GM23338 (cell line): ENCODE data around the gene KIAA1671. TPM values are rescaled to one million over a fixed set of nuclear protein-coding genes. Genes with fewer than 3 reads are reported as not detected.

Experiments used
- ATAC-seq: fragments of 200-7000 bp; cut with Tn5 transposase; 3 replicates; pipeline ENCODE4 v1.9.1; 2020
- DNase-seq: peaks from one replicate; pipeline ENCODE4 v3.0.0-alpha.2; 2015; ENCODE audit warnings: low spot score
- H2AFZ ChIP-seq: fragments of 200-600 bp; sonication (generic); 2 replicates; pipeline ENCODE4 v1.8.0; 2016; ENCODE audit warnings: antibody characterized with exemption, mild to moderate bottlenecking, moderate library complexity
- H3F3A ChIP-seq: fragments of 200-600 bp; sonication (generic); replicated peaks from 2 replicates; pipeline ENCODE4 v1.8.0; 2017; ENCODE audit warnings: antibody characterized with exemption, mixed run types, low read depth
- H3K27ac ChIP-seq: fragments of 200-600 bp; sonication (generic); 2 replicates; pipeline ENCODE4 v1.6.1; 2016; ENCODE audit warnings: low read depth
- H3K27me3 ChIP-seq: fragments of 200-600 bp; sonication (generic); 2 replicates; pipeline ENCODE4 v1.8.0; 2016; ENCODE audit warnings: mild to moderate bottlenecking, mixed run types, moderate library complexity; ENCODE audit not compliant: insufficient read depth
- H3K36me3 ChIP-seq: fragments of 200-600 bp; sonication (generic); 2 replicates; pipeline ENCODE4 v1.8.0; 2016; ENCODE audit warnings: mild to moderate bottlenecking; ENCODE audit not compliant: insufficient read depth
- H3K4me1 ChIP-seq: fragments of 200-600 bp; sonication (generic); 2 replicates; pipeline ENCODE4 v1.8.0; 2016; ENCODE audit warnings: mild to moderate bottlenecking, moderate library complexity; ENCODE audit not compliant: insufficient read depth
- H3K4me2 ChIP-seq: fragments of 200-600 bp; sonication (generic); 2 replicates; pipeline ENCODE4 v1.7.1; 2017; ENCODE audit warnings: mixed run types
- H3K4me3 ChIP-seq: fragments of 200-600 bp; sonication (generic); 2 replicates; pipeline ENCODE4 v1.6.1; 2016; ENCODE audit warnings: mixed run types
- H3K79me2 ChIP-seq: fragments of 200-600 bp; sonication (generic); replicated peaks from 2 replicates; pipeline ENCODE4 v1.8.0; 2017; ENCODE audit warnings: mild to moderate bottlenecking; ENCODE audit not compliant: insufficient read depth
- H3K9me2 ChIP-seq: fragments of 200-600 bp; sonication (generic); 2 replicates; pipeline ENCODE4 v1.8.0; 2017; ENCODE audit not compliant: insufficient read depth
- H4K20me1 ChIP-seq: fragments of 200-600 bp; sonication (generic); replicated peaks from 2 replicates; pipeline ENCODE4 v1.8.0; 2017; ENCODE audit warnings: mild to moderate bottlenecking; ENCODE audit not compliant: insufficient read depth
- H3K27ac Mint-ChIP-seq: 2 replicates; pipeline ENCODE4 v1.8.0; 2020; ENCODE audit warnings: inconsistent platforms, mild to moderate bottlenecking, moderate library complexity, mixed read lengths
- H3K27me3 Mint-ChIP-seq: 3 replicates; pipeline ENCODE4 v1.8.0; 2022; ENCODE audit warnings: low read depth, mild to moderate bottlenecking, moderate library complexity, mixed read lengths, inconsistent platforms; ENCODE audit not compliant: insufficient read depth, poor library complexity
- H3K36me3 Mint-ChIP-seq: 3 replicates; pipeline ENCODE4 v1.8.0; 2021; ENCODE audit warnings: low read depth, mild to moderate bottlenecking, inconsistent platforms, moderate library complexity, mixed read lengths
- H3K4me1 Mint-ChIP-seq: 3 replicates; pipeline ENCODE4 v1.8.0; 2020; ENCODE audit warnings: mild to moderate bottlenecking, inconsistent platforms, mixed read lengths
- H3K4me3 Mint-ChIP-seq: 3 replicates; pipeline ENCODE4 v1.8.0; 2021; ENCODE audit warnings: moderate library complexity, mild to moderate bottlenecking, inconsistent platforms, mixed read lengths
- H3K9me3 Mint-ChIP-seq: 3 replicates; pipeline ENCODE4 v1.8.0; 2020; ENCODE audit warnings: moderate library complexity, mild to moderate bottlenecking, inconsistent platforms, mixed read lengths
- EZH2 ChIP-seq: fragments of 200-600 bp; sonication (generic); IDR thresholded peaks from one replicate; pipeline ENCODE4 v1.8.0; 2017; ENCODE audit warnings: antibody characterized with exemption, mild to moderate bottlenecking, low read depth; ENCODE audit not compliant: unreplicated experiment
- NANOG ChIP-seq: IDR thresholded peaks from 2 replicates; pipeline ENCODE4 v1.6.1; 2016; ENCODE audit warnings: antibody characterized with exemption, borderline replicate concordance
- POLR2AphosphoS5 ChIP-seq: IDR thresholded peaks from 2 replicates; pipeline ENCODE4 v1.6.1; 2016; ENCODE audit warnings: antibody characterized with exemption, low read depth
- STAT1 ChIP-seq: IDR thresholded peaks from one replicate; pipeline ENCODE4 v1.6.1; 2016; ENCODE audit warnings: antibody characterized with exemption; ENCODE audit not compliant: unreplicated experiment
- ZNF114 ChIP-seq: fragments of 250-450 bp; sonication (Bioruptor Pico); IDR thresholded peaks from 2 replicates; pipeline ENCODE4 v1.5.0; 2020; ENCODE audit warnings: mild to moderate bottlenecking, moderate library complexity
- ZNF331 ChIP-seq: fragments of 250-450 bp; sonication (Bioruptor Pico); IDR thresholded peaks from 2 replicates; pipeline ENCODE4 v1.5.0; 2020; ENCODE audit warnings: low read depth, mild to moderate bottlenecking, moderate library complexity
- polyA plus RNA-seq: library from polyadenylated mRNA; unstranded; fragments of >200 nt; fragmentation: Nextera tagmentation; extraction: Ambion mirVana; gene quantifications from 2 replicates; pipeline ENCODE4 v1.2.1, GENCODE V29; 2016
- total RNA-seq: library from RNA; depleted of rRNA; stranded (reverse); fragments of >200 nt; shearing (Covaris generic); gene quantifications from 2 replicates; pipeline ENCODE4 v1.2.3, GENCODE V29; 2014
- TF ChIP-seq, protein P1 (sequence below): IDR thresholded peaks from one replicate; pipeline ENCODE4 v1.6.1; 2018; ENCODE audit warnings: antibody characterized with exemption; ENCODE audit not compliant: unreplicated experiment
- TF ChIP-seq, protein P2 (sequence below), 2 experiments: fragments of 200-600 bp in 1 of 2; sonication (generic) in 1 of 2; conservative IDR thresholded peaks; 2 replicates each; pipeline versions ENCODE4 v1.5.1 to v1.6.1; 2016 to 2017; ENCODE audit warnings: antibody characterized with exemption in 2 of 2, low read depth in 2 of 2, mild to moderate bottlenecking in 2 of 2, moderate library complexity in 1 of 2
- TF ChIP-seq, protein P3 (sequence below): IDR thresholded peaks from 2 replicates; pipeline ENCODE4 v1.6.1; 2016; ENCODE audit warnings: antibody characterized with exemption

KIAA1671 gene
- total and polyA plus RNA-seq, 2 experiments from 2014 or later = 6.1 to 27.2 TPM

DNA sequence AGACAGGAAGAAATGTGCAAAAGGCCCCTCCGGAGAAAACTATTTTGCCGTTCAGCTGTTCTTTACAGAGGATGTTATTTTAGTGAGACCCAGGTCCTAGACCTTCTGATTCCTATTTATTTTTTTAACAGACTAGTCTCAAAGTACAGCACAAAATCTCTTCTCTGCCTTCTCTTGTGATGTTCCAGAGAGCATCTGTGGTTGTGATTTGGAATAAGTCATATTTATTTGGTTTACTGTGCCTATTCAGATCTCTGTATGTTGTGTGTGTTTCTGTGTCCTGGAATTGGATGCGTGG, 26.1 kb upstream of the KIAA1671 start (continued):
- TF ChIP-seq, protein P1, sequence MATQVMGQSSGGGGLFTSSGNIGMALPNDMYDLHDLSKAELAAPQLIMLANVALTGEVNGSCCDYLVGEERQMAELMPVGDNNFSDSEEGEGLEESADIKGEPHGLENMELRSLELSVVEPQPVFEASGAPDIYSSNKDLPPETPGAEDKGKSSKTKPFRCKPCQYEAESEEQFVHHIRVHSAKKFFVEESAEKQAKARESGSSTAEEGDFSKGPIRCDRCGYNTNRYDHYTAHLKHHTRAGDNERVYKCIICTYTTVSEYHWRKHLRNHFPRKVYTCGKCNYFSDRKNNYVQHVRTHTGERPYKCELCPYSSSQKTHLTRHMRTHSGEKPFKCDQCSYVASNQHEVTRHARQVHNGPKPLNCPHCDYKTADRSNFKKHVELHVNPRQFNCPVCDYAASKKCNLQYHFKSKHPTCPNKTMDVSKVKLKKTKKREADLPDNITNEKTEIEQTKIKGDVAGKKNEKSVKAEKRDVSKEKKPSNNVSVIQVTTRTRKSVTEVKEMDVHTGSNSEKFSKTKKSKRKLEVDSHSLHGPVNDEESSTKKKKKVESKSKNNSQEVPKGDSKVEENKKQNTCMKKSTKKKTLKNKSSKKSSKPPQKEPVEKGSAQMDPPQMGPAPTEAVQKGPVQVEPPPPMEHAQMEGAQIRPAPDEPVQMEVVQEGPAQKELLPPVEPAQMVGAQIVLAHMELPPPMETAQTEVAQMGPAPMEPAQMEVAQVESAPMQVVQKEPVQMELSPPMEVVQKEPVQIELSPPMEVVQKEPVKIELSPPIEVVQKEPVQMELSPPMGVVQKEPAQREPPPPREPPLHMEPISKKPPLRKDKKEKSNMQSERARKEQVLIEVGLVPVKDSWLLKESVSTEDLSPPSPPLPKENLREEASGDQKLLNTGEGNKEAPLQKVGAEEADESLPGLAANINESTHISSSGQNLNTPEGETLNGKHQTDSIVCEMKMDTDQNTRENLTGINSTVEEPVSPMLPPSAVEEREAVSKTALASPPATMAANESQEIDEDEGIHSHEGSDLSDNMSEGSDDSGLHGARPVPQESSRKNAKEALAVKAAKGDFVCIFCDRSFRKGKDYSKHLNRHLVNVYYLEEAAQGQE = no peak
- TF ChIP-seq STAT1 = no peak
- TF ChIP-seq, protein P2, sequence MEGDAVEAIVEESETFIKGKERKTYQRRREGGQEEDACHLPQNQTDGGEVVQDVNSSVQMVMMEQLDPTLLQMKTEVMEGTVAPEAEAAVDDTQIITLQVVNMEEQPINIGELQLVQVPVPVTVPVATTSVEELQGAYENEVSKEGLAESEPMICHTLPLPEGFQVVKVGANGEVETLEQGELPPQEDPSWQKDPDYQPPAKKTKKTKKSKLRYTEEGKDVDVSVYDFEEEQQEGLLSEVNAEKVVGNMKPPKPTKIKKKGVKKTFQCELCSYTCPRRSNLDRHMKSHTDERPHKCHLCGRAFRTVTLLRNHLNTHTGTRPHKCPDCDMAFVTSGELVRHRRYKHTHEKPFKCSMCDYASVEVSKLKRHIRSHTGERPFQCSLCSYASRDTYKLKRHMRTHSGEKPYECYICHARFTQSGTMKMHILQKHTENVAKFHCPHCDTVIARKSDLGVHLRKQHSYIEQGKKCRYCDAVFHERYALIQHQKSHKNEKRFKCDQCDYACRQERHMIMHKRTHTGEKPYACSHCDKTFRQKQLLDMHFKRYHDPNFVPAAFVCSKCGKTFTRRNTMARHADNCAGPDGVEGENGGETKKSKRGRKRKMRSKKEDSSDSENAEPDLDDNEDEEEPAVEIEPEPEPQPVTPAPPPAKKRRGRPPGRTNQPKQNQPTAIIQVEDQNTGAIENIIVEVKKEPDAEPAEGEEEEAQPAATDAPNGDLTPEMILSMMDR (conservative IDR thresholded peaks at IDR 0.05; ENCODE audit: low read depth in 2 of 2) = no peak
- no peak for TF ChIP-seq EZH2
- TF ChIP-seq ZNF114 (CRISPR knock-in tag) = no peak

DNA sequence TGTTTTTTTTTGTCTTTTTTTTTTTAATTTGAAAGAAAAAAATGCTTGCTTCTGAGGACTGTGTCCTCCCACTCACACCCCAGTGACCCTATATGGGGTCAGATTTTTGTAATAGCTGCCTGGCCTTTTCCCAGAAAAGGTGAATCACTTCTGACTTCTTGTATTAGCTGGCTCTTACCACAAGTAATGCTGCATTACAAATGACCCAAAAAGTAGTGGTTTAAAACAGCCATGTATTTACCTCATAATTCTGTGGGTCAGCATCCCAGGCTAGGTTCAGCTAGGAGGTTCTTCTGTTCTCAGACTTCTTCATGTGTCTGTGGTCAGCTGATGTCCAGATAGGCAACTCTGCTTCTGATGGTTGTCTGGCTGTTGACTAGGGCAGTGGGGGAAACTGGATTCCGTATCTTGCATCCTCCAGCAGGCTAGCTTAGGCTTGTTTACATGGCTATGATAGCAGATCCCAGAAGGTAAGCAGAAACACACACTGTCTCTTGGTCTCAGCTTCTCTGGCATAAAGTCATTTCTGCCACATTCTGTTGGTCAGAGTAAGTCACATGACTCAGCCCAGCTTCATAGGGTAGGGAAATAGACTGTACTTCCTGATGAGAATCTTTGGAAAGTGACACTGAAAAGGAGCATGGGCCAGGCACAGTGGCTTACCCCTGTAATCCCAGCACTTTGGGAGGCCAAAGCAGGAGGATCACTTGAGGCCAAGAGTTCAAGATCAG, 25.5 kb upstream of the KIAA1671 start:
- Histone ChIP-seq H3K79me2 (no peaks in the 10 kb centered on the region), H2AFZ (no peak overlapping the region), H3K4me3 (no peak overlapping the region), H4K20me1 (no peaks in the 10 kb centered on the region), H3F3A (0 out of 2 replicates have a peak, but pooled peaks cover 2% of the 10 kb centered on the region), H3K36me3 (0 out of 2 replicates have a peak, but pooled peaks cover 5% of the 10 kb centered on the region), H3K27me3 (no peaks in the 10 kb centered on the region), H3K4me1 (peaks cover 6% of the 10 kb centered on the region), H3K4me2 (no peak overlapping the region), H3K9me2 (0 out of 2 replicates have a peak, but pooled peaks cover 3% of the 10 kb centered on the region), H3K27ac (no peak overlapping the region; the same call in 1 of the 2 replicates)
- Mint-ChIP-seq H3K4me1 (peaks cover 10% of the 10 kb centered on the region), H3K27ac (no peak overlapping the region), H3K9me3 (peaks cover 8% of the 10 kb centered on the region; the same call in 2 of the 3 replicates), H3K27me3 (peaks cover 5% of the 10 kb centered on the region), H3K36me3 (peaks cover 2% of the 10 kb centered on the region), H3K4me3 (no peak overlapping the region)
- ATAC-seq = no peak
- TF ChIP-seq POLR2AphosphoS5 (no peak), ZNF331 (CRISPR knock-in tag) (peak; percentile 73), STAT1 (no peak), NANOG (no peak)
- TF ChIP-seq, protein P3, sequence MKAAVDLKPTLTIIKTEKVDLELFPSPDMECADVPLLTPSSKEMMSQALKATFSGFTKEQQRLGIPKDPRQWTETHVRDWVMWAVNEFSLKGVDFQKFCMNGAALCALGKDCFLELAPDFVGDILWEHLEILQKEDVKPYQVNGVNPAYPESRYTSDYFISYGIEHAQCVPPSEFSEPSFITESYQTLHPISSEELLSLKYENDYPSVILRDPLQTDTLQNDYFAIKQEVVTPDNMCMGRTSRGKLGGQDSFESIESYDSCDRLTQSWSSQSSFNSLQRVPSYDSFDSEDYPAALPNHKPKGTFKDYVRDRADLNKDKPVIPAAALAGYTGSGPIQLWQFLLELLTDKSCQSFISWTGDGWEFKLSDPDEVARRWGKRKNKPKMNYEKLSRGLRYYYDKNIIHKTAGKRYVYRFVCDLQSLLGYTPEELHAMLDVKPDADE = no peak
- DNase-seq = no peak
